LHCN-M2 (cell line): ENCODE measurements around the gene SEMA6B. TPM values are rescaled to one million over a fixed set of nuclear protein-coding genes. Genes with fewer than 3 reads are reported as not detected.

Source experiments
- DNase-seq: peaks from one replicate; pipeline ENCODE4 v3.0.0-alpha.2; 2012; ENCODE audit warnings: low read depth
- total RNA-seq: library from RNA; depleted of rRNA; stranded (reverse); fragments of >200 nt; gene quantifications from 2 replicates; pipeline ENCODE4 v1.2.3, GENCODE V29; 2014

The SEMA6B gene
- total RNA-seq, 1 experiment from 2014 or later = 30.7 TPM

GRCh38 chr19:4508698-4509097 lies 50.8 kb downstream of the SEMA6B start:
- DNase-seq = no peak

GRCh38 chr19:4507804-4508203 lies 51.7 kb downstream of the SEMA6B start:
- DNase-seq = no peak

GRCh38 chr19:4507150-4507452 lies 52.4 kb downstream of the SEMA6B start:
- DNase-seq = no peak

- peak; percentile 71 for DNase-seq
Measured at GRCh38 chr19:4506449-4507149, 52.9 kb downstream of the SEMA6B start.

GRCh38 chr19:4505570-4506448 lies 53.7 kb downstream of the SEMA6B start:
- no peak for DNase-seq

- DNase-seq = peak; percentile 19
Measured at GRCh38 chr19:4504891-4505569, 54.5 kb downstream of the SEMA6B start.

GRCh38 chr19:4504297-4504701 lies 55.2 kb downstream of the SEMA6B start:
- DNase-seq = peak; percentile 24

- DNase-seq = no peak
Measured at GRCh38 chr19:4503825-4504170, 55.7 kb downstream of the SEMA6B start.

GRCh38 chr19:4503132-4503824 lies 56.2 kb downstream of the SEMA6B start:
- no peak for DNase-seq

GRCh38 chr19:4502282-4503131 lies 57.0 kb downstream of the SEMA6B start:
- no peak for DNase-seq

- DNase-seq = no peak
Measured at GRCh38 chr19:4501691-4502090, 57.8 kb downstream of the SEMA6B start.

- no peak for DNase-seq
Measured at GRCh38 chr19:4500841-4501591, 58.5 kb downstream of the SEMA6B start.

- no peak for DNase-seq
Measured at GRCh38 chr19:4499855-4500254, 59.6 kb downstream of the SEMA6B start.

GRCh38 chr19:4499318-4499717 lies 60.2 kb downstream of the SEMA6B start:
- no peak for DNase-seq

- DNase-seq = no peak
Measured at GRCh38 chr19:4498694-4499093, 60.8 kb downstream of the SEMA6B start.

GRCh38 chr19:4497770-4498389 lies 61.6 kb downstream of the SEMA6B start:
- no peak for DNase-seq

- DNase-seq = no peak
Measured at GRCh38 chr19:4496304-4496703, 63.2 kb downstream of the SEMA6B start.

GRCh38 chr19:4495471-4495870 lies 64.0 kb downstream of the SEMA6B start:
- no peak for DNase-seq

- no peak for DNase-seq
Measured at GRCh38 chr19:4494691-4495064, 64.8 kb downstream of the SEMA6B start.
